A673 (cell line): ENCODE measurements around the gene KRTAP4-4.

ENCODE experiments used
- EZH2 ChIP-seq: fragments of 200-600 bp; sonication (generic); IDR thresholded peaks from 2 replicates; pipeline ENCODE4 v1.6.1; 2017; ENCODE audit warnings: borderline replicate concordance, low read depth, mild to moderate bottlenecking, mixed read lengths, antibody characterized with exemption, low read length; ENCODE audit not compliant: poor library complexity, severe bottlenecking
- TF ChIP-seq, protein P1 (sequence below): fragments of 300-800, 200-600 bp; sonication (generic); conservative IDR thresholded peaks from 2 replicates; pipeline ENCODE4 v1.5.1; 2017; ENCODE audit warnings: low read depth, mild to moderate bottlenecking, antibody characterized with exemption, low read length, moderate library complexity, mixed read lengths

- TF ChIP-seq, protein P1, sequence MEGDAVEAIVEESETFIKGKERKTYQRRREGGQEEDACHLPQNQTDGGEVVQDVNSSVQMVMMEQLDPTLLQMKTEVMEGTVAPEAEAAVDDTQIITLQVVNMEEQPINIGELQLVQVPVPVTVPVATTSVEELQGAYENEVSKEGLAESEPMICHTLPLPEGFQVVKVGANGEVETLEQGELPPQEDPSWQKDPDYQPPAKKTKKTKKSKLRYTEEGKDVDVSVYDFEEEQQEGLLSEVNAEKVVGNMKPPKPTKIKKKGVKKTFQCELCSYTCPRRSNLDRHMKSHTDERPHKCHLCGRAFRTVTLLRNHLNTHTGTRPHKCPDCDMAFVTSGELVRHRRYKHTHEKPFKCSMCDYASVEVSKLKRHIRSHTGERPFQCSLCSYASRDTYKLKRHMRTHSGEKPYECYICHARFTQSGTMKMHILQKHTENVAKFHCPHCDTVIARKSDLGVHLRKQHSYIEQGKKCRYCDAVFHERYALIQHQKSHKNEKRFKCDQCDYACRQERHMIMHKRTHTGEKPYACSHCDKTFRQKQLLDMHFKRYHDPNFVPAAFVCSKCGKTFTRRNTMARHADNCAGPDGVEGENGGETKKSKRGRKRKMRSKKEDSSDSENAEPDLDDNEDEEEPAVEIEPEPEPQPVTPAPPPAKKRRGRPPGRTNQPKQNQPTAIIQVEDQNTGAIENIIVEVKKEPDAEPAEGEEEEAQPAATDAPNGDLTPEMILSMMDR, result no peak
- TF ChIP-seq EZH2, result no peak
Measured at GRCh38 chr17:41163828-41164227, 3.3 kb upstream of the KRTAP4-4 start.
